Measurements from ENCODE around the gene HAUS6. TPM values are rescaled to one million over a fixed set of nuclear protein-coding genes. Genes with fewer than 3 reads are reported as not detected.

Gene HAUS6
- total and polyA plus RNA-seq, 2 of the 13 experiments (the other 11 are each of a cell fraction or from before 2014, with no cell fraction given): 9.8 to 31.1 TPM

GRCh38 chr9:19033015-19033414 lies 69.7 kb downstream of the HAUS6 start, which contains the start of gene SAXO1 (continued):
- TF ChIP-seq ETV6 (CRISPR knock-in tag; conservative IDR thresholded peaks at IDR 0.05) (no peak), RFX3 (CRISPR knock-in tag; IDR thresholded peaks at IDR 0.05) (no peak), KLF12 (CRISPR knock-in tag; IDR thresholded peaks at IDR 0.05; ENCODE audit: borderline replicate concordance) (no peak), ZNF775 (CRISPR knock-in tag; IDR thresholded peaks at IDR 0.05; ENCODE audit: borderline replicate concordance) (no peak), SRY (CRISPR knock-in tag; IDR thresholded peaks at IDR 0.05) (no peak), ZBTB46 (CRISPR knock-in tag; IDR thresholded peaks at IDR 0.05; ENCODE audit: borderline replicate concordance) (no peak), RAD51 (IDR thresholded peaks at IDR 0.05; ENCODE audit: borderline replicate concordance) (no peak), MIER2 (CRISPR knock-in tag; IDR thresholded peaks at IDR 0.05) (no peak)
- TF ChIP-seq, protein P1, sequence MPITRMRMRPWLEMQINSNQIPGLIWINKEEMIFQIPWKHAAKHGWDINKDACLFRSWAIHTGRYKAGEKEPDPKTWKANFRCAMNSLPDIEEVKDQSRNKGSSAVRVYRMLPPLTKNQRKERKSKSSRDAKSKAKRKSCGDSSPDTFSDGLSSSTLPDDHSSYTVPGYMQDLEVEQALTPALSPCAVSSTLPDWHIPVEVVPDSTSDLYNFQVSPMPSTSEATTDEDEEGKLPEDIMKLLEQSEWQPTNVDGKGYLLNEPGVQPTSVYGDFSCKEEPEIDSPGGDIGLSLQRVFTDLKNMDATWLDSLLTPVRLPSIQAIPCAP (CRISPR knock-in tag; IDR thresholded peaks at IDR 0.05; ENCODE audit: low read depth): no peak

DNA sequence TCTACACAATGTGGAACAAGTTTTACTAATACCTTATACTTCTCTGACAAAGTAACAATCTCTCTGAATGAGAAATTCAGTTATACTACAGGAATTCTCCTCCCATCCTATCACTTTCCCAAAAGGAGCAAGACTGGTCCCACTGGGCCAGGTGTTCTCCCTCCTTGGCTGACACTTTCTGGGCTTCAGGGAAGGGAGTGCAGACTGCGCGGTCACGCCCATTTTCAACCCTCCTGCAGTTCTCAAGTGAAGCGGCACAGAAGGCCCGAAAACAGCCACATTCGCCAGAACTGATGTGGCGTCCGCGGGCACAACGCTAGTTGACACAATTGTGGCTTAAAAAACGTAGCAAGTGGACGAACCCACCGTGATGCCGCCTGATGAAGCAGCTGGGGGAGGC lies 70.3 kb downstream of the HAUS6 start:
- intact Hi-C loops (cut with micrococcal nuclease; ENCODE audit: unreplicated experiment): no loop called here
- no peaks in the 10 kb centered on the region for H3K36me3 ChIP-seq (replicated peaks in 1 of 2; ENCODE audit: control insufficient read depth in 1 of 2, insufficient read depth in 2 of 2, low read length in 2 of 2)
- H3K4me3 ChIP-seq (replicated peaks in 1 of 3; ENCODE audit: insufficient read depth in 1 of 3, low read depth in 2 of 3, low read length in 3 of 3): no peak overlapping the region
- no TSS peak for BruUV-seq (replicated peaks)
- H3K9ac ChIP-seq (ENCODE audit: insufficient read depth, low read depth, low read length): no peak overlapping the region
- H2AFZ ChIP-seq (ENCODE audit: low read length): no peak overlapping the region
- DNase-seq (ENCODE audit: low spot score): no peak
- POLR2A ChIA-PET: no interaction called here
- no peaks in the 10 kb centered on the region for H4K20me1 ChIP-seq (ENCODE audit: insufficient read depth, low read length)
- no peaks in the 10 kb centered on the region for H3K4me1 ChIP-seq (ENCODE audit: insufficient read depth, low read length)
- H3K27ac ChIP-seq (ENCODE audit: extremely low read length, insufficient read depth, low read length): no peak overlapping the region
- H3K9me3 ChIP-seq (ENCODE audit: low read length): no peaks in the 10 kb centered on the region
- CTCF ChIA-PET (ENCODE audit: low intra/inter-chr PET ratio, low total read pairs): no interaction called here
- H3K79me2 ChIP-seq (ENCODE audit: insufficient read depth, low read length): no peaks in the 10 kb centered on the region
- WGBS (ENCODE audit: low lambda C conversion rate): 67% methylated on average over 11 of the region's 14 CpGs
- in situ Hi-C loops (cut with HindIII; ENCODE audit: extremely low pct_ligation_motif_present, low pct_unique_long_range_greater_than_20kb): loop anchor here (25.0 kb wide), 1 partner anchor 1220 kb away; no protein-coding TSS in a partner anchor
- TF ChIP-seq ARNT2 (CRISPR knock-in tag; IDR thresholded peaks at IDR 0.05; ENCODE audit: low read depth): no peak
- H3K27me3 ChIP-seq (ENCODE audit: control insufficient read depth in 1 of 2, insufficient read depth in 2 of 2, low read length in 2 of 2): peaks cover 0 to 5% of the 10 kb centered on the region in 2 experiments; a peak in 1 of 5 replicates
- FAIRE-seq: no peak
- H3K4me2 ChIP-seq (ENCODE audit: low read depth, low read length): no peak overlapping the region
- ATAC-seq: no peak

All from HepG2 (cell line).